ENCODE measurements around the gene SYNJ2.

Gene SYNJ2

DNA sequence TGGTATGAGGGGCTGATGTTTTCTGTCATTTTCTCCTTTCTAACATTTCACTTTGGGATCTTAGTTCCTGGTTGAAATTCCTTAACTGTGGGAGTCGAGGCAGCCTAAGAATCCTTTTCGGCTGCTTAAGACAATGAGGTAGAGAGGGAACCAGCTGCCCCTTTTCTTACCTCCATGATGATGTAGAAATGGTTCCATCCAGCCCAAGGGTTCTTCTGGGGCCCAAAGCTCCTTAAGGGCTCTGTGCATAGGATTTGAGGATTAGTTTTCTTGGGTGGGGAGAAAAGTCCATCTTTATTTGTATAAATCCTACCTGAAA, 33.5 kb downstream of the SYNJ2 start:
- no peak for DNase-seq

DNA sequence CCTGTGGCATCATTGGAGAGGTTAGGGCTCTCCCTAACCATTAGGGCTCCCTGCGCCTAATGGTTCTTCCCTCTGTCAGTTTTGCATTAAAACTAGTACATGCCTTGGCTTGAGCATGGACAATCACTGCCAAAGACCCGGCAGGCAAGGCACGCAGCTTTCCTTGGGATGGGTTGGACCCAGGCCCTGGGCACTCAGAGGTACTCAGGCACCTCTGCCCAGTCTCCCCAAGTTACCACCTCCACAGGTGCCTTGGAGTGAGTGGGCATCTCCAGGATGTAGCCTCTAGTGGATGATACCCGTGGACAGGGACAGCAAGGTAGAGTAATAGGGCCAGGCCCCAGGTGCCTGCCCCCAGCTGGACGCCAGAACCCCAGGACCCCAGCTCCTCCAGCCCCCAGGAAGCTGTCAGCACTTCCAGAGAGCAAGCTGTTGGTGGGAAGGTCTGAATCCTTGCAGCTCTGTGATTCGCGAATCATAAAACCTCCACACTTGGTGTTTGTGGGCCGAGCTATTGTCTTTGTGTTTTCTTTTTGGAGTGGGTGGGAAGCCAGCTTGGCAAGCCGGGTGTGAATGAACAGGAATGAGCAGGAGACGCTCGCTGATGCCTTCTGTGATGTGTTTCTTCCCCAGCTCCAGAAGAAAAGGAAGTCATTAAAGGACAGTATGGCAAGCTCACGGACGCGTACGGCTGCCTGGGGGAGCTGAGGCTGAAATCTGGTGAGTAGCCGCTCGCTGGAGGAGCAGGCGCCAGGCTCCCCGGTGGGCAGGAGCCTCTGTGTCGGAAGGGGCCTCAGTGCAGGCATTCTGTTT, 35.1 kb downstream of the SYNJ2 start:
- DNase-seq, result no peak

DNA sequence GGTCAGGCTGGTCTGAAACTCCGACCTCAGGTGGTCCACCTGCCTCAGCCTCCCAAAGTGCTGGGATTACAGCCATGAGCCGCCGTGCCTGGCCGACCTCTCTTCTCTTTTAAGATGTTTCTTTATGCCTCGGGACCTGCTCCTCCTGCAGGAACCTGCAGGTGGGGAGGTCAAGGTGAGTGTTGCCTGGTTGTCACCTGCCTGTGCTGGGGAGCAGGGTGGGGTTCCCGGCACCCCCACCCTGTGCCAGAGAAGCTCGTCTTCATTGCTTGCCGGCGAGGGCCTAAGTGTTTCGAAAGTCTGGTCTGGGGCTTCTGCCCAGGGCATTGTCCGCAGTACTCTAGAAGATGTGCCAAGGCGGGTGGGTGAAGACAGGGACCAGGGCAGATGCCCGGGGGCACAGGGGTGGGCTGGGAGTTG, 36.0 kb downstream of the SYNJ2 start:
- no peak for DNase-seq

DNA sequence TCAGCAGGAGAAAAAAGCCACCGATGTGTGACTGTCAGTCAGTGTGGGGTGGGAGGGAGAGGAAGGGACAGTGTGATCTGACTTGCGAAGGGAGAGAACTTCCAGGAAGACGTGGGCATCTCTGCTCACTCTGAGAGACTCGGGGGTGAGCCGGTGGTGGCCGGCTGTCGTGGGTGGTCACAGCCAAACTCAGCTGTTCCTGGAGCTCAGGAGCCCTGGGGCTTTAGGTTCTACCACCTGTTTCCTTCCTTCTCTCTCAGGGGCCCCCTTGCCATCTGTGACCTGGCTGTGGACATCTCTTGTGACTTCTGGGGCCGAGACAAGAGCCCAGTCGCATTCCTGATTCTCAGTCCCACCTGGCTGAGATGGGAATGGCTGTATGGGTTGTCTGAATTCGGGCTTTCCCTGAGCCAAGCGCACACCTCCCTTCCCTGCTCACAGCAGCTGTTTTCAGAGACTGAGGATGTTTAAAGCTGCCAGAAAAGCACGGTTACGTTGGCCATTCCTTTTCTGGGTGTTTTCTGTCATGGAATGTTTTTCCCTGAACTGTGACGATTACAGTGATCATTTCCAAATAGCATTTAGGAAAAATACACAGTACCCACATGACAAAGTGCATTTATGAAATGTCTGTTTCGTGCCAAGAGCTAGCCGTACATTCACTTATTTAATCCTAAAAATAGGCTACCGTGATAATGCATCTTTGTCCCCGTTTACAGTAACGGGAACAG, 36.5 kb downstream of the SYNJ2 start:
- no peak for DNase-seq

DNA sequence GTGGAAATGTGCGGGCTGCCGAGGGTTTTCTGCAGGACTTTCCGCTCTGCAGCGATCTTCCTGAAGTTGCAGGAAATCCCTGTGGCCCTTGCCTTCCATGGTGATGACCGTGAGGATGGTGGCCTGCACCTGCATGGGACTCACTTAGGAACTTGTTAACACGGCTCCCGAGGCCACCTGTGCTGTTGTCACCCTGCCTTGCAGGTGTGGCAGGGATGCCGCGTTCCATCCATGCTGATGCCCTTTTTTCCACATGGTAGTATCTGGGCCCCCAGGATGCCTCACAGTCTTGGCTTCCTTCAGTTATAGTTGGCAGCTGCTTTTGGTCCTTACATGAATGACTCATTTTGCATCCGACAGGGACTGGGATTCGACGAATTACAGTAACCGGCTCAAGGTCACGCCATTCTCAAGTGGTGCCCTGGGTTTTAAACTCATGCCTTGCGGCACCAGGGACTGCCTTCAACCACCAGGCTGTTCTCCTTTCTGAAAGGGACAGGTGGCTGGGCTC, 37.2 kb downstream of the SYNJ2 start:
- no peak for DNase-seq

DNA sequence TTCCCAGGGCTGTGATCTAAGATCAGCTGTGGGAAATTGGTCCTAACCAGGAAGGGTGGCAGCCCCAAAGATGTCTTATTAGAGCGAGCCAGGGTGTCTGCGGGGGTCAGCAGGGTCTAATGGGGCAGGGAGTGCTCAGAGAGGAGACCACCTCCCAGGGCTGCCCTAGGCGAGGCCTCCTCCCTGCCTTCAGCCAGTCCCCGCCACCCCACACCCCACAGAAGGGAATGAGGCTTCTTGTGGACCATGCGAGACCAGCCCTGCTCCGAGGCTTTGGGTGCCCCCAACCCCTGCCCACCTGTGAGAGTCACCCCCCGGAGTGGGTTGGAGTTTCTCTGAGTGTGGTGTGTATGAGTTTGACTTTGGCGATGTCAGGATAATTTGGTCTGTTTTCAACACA, 37.8 kb downstream of the SYNJ2 start:
- no peak for DNase-seq

DNA sequence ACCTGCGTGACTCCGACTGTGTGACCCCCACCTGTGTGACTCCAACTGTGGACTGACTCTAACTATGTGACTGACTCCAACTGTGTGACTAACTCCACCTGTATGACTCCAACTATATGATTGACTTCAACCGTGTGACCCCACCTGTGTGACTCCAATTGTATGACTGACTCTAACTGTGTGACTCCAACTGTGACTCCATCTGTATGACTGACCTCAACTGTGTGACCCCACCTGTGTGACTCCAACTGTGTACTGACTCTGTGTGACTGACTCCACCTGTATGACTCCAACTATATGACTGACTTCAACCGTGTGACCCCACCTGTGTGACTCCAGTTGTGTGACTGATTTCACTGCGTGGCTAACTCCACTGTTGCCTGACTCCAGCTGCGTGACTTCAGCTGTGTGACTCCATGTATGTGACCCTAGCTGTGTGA, 38.6 kb downstream of the SYNJ2 start:
- no peak for DNase-seq

DNA sequence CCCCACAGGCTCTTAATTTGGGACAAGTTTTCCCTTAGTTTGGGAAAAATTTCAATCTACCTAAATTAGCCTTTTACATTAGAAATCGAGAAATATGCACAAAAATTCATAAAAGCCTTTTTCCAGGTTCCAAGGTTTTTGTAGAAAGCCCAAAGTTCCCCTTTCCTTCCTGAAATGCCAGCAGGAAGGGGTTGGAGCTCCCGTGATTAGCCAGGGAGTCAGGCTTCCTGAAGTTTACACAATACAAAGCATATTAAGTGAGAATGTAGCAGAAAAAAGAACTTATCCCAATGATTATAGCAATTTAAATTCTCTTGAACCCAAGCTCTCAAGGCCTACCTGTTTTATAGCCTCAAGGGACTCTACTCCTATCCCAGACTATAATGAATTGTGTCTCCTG, 39.1 kb downstream of the SYNJ2 start:
- DNase-seq, result no peak

DNA sequence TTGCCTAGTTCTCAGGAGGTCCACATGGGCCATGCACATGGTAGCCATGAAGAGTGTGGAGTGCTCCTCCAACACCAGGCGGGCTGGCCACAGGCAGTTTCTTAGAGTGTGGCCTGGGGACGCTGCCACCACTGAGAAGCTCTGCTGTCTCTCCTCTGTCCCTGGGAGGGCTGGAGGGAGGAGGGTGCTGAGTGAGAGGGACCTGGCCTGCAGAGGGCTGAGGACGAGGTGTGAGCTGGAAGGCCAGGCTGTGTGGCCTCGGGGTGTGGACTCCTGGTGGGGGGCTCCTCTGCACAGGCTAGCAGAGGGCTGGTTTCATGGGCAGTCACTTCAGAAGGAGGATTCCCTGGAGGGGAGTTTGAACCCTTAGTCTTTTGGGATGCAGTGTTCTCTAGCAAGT, 39.7 kb downstream of the SYNJ2 start:
- no peak for DNase-seq

DNA sequence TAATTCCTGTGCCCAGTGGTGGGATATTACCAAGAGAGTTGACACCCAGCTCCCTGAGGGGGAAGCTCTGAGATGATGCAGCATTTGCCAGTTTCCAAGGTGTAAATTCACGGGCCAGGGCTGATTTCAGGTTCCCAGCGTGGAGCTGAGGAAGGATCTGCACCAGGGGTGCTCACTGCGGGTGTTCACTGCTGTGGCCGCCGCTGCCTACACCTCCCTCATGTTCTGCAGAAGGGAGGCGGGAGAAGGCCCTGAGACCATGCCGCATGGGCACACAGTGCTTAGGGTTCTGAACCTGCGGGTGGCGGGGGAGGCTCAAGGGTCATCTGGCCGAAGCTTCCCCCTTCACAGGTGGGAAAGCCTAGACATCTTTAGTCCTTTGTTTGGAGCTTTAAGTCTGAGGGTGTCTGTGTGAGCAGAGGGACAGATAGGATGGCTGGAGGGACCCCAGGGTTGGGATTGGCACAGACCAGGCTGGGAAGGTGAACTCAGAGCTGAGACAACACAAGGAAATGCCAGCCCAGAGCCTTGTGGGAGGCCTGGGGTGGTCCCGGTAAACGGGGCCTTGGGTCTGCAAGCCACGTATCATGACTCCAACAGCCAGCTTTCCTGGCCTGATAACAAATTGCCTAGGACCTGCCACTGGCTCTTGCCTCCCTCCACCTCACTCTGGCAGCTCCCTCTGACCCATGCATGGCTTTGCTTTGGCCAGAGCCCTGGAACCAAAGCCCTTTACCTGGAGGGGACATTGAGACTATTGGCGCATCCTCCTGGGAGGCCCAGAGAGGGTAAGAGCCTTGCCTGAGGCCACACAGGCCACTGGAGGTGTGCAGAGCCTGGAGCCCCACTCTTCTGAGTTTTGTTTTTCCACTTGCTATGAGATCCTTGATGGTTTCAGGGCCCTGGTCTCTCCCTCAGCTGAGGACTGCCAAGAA, 40.4 kb downstream of the SYNJ2 start:
- DNase-seq, result no peak

DNA sequence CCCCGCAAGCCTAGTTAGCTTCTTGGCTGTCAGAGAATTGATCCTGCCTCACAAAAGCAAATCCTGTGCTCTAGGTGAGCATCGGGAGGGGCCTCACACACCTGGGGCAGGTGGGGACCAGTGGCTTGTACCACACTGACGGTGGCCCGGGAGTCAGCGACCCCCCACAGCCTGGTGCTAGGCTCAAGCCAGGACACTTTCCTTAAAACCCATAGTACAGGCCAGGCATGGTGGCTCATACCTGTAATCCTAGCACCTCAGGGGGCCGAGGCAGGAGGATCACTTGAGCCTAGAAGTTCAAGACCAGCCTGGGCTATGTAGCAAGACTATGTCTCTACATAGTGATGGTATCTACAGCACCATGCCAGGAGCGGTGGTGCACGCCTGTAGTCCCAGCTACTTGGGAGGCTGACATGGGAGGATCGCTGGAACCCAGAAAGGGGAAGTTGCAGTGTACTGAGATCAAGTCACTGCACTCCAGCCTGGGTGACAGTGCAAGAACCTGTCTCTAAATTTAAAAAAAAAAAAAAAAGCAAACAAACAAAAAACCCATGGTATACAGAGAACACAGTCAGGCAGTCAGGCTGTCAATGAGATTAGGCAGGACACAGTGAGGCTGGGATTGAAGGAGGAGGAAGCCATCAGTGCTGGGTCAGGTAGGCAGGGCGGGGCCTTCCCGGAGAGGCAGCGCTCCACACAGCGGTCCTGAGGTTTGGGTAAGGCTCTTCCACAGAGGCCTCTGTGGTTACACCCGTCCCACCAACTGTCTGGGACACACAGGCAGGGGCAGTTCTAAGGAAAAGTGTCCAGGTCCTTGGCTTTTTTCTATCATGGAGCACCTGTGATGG, 41.3 kb downstream of the SYNJ2 start:
- DNase-seq, result no peak

DNA sequence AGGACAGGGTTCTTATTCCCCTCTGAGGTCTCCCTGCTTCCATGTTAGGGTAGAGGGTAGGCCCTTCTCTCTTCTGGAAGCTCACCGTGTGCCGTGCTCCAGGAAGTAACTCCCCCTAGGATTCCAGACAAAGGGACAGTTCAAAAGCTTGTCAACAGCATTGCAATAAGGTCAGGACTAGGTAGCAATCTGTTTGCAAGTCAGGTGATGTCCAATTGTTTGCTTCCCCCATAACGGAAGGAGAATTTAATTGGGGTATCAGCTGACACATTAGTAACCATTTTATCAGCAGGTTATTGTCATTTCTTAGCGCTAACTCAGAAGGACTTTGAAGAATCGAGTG, 41.9 kb downstream of the SYNJ2 start:
- no peak for DNase-seq

DNA sequence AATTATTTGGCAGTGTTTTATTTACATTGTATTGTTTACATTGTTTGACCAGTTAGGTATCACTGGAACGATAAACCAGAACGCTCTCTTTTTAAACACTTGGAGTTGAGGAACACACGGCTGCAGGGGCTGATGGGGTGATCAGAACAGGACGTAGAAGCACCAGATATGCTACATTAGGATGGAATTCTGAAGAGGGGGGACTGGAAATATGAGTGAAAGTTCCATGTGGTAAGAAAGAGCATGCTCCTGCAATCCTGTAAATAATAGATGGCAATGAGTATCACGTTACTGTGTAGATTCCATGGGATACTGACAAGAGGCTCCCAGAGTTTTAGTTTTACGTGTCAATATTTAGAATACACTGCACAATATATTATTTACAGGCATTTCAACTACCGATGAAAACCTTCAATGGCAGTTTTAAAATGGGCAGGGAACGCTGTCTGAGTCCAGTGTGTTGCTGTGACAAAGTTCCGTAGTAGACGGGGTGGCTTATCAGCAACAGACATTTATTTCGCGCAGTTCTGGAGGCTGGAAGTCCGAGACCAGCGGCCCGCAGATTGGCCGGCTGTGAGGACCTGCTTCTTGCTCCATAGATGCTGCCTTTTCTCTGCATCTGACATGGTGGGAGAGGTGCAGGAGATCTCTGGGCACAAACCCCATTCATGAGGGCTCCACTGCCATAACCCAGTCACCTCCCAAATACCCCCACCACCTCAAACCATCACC, 43.1 kb downstream of the SYNJ2 start:
- DNase-seq, result no peak

DNA sequence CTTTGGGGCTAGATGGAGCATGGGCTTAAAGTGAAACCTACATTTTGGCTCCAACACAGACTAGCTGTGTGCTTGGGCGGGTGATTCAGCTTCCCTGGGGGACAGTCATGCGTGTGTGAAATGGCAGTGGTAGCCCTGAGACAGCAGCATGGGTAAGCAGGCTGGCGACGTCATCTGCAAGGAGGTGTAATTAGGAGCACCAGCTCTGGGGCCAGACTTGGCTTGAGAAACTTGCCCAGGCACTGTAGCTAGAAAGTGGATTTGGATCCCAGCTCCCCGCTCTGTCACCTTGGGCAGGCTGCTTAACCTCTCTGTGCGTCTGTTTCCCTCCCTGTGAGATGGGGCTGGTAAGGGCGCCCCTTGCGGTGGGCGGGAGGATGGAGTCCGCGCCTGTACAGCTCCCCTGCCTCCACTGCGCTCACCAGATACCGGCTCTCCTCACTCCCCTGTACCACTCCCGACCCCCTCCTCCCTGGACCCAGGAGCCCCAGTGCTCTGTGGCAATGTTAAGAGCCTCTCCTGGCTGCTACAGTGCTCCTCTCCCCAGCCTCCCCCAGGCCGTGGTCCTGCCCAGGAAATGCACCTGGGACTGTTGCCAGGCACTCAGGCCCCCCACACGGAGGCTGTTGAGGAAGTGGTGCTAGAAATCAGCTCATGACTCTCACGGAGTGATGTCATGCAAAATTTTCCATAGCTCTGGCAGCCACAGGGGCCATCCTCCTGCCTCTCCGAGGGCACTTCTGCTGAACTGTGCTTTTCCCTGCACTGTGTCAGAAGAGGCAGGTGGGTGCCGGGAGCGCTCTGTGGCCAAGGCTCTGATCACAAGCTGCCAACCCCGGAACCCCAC, 44.6 kb downstream of the SYNJ2 start:
- DNase-seq, result no peak

DNA sequence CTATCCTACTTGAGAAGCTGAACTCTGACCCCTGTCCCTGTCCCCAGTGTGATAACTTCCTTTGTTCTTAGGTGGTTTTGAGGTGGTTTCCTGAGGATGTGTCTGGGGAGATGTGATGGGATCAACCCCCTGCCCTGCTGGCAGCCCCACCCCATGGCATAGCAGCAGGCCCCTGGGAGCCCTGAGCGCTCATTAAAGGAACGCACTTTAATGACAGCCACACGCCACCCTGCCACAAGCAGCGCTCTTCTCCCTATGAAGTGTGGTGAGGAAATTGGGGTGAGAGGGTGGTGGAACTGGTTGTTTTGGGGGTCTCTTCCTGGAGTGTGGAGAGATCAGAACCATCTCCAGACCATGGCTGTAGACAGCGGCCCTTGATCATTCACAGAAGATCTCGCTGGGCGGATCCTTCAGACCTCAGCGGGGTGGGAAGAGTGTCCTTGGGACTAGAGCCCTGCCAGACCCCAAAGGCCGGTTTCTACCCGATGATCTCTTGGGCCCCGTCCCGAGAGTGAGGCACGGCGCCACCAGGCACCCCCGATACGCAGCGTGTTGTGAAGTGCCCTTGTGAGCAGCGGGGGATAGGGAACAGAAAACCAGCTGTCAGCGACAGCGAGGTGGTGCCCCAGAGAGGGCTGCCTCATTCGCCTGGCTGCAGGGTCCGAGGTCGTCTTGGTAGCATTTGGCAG, 45.4 kb downstream of the SYNJ2 start:
- DNase-seq, result no peak

DNA sequence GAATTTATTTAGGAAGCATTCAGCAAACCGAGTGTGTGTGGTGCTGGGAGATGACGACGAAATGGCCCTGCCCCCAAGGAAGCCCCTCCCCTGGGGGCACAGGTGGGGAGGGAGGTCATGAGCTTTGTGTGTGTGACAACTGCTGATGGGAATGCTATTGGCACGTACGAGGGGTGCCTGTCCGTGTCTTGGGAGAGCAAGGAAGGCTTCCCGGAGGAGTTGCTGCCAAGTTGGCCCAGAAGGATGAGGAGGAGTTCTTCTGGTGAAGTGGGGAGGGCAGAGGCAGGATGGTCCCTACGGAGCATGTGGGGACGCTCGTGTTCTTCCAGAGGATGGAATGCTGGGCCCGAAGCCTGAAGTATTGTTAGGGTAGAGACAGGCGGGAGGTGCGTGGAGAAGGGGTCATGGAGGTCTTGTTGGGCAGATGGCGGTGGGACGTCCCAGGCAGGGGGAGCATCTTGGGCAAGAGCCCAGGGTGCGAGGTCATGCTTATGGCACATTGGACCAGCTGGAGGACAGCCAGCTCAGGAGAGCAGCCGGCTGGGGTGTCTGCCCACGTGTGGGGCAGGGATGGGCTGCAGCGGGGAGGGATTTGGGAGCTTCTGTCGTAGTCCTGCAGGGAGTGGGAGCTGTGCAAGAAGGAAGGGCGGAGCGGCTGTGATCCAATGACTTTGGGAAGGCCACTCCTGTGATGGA, 46.1 kb downstream of the SYNJ2 start:
- DNase-seq, result no peak

DNA sequence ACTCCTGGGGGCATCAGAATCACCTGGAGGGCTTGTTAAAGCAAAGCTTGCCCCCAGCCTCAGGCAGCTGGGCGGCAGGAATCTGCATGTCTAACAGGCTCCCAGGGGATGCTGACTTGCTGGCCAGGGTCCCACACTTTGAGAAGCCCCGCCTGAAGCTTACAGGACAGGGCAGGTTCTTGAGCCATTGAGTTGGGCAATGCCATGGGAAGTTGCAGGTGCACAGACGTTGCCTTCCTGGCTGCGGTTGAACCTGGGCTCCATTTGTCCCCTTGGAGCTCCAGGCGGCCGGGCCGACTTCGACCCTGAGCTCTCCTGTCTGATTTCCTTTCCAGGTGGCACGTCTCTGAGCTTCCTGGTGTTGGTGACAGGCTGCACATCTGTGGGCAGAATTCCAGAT, 46.8 kb downstream of the SYNJ2 start:
- DNase-seq, result no peak

DNA sequence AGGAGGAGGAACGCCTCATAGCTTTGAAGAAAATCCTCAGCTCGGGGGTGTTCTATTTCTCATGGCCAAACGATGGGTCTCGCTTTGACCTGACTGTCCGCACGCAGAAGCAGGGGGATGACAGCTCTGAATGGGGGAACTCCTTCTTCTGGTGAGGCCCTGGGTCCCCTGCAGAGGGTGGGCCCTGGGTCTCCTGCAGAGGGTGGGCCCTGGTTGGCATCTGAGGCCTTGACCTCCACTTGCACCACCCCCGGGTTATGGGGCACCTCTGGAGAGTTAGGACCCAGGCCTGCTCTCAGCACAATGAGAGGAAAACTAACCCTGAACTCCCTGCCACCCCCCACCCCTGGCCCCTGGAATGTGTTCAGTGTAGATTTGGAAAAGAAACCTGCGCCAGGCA, 47.2 kb downstream of the SYNJ2 start:
- no peak for DNase-seq

DNA sequence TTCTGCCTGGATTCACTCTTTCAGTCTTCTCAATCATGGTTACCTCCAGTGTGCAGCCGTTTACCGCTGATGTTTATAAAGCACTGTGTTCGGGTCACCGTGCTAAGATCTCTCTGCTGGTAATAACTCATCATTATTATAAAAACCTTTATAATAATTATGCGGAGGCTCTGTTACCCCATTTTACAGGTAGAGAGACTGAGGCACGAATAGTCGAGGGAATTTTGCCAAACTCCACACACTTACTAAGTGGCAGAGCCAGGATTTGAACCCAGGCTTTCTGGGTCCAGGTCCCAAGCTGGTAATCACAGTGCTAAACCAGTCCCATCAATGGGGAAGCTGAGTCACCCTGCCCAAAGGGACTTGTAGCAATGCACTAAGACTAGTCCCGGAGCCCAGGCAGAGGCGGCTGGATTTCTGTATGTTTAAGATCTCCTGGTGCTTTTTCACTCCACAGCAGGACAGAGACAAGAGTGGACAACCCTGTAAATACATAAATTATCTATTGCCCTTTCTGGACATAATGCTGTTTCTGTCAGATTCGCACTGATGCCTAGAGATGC, 48.1 kb downstream of the SYNJ2 start:
- no peak for DNase-seq

Data from NCI-H187 treated with DMSO at 0.1 percent for 48 hours (cell line).